HG03196 (cell line): Measurements from ENCODE around the gene MYOM3.

Experiments used
- ATAC-seq: cut with Tn5 transposase; IDR thresholded peaks from one replicate; pipeline ENCODE4 v1.9.1; 2021; ENCODE audit not compliant: unreplicated experiment

Gene MYOM3

GRCh38 chr1:24111996-24112779 is at the start of gene MYOM3:
TSS of gene MYOM3 (minus strand) at chr1:24112135. CDS start at chr1:24108636, 3,499 bp downstream.
- ATAC-seq = no peak

- no peak for ATAC-seq
Observed at GRCh38 chr1:24161270-24161669, 49.3 kb upstream of the MYOM3 start.

- no peak for ATAC-seq
Observed at GRCh38 chr1:24159366-24159765, 47.4 kb upstream of the MYOM3 start.

- ATAC-seq = no peak
Observed at GRCh38 chr1:24157918-24158481, 46.1 kb upstream of the MYOM3 start.

DNA sequence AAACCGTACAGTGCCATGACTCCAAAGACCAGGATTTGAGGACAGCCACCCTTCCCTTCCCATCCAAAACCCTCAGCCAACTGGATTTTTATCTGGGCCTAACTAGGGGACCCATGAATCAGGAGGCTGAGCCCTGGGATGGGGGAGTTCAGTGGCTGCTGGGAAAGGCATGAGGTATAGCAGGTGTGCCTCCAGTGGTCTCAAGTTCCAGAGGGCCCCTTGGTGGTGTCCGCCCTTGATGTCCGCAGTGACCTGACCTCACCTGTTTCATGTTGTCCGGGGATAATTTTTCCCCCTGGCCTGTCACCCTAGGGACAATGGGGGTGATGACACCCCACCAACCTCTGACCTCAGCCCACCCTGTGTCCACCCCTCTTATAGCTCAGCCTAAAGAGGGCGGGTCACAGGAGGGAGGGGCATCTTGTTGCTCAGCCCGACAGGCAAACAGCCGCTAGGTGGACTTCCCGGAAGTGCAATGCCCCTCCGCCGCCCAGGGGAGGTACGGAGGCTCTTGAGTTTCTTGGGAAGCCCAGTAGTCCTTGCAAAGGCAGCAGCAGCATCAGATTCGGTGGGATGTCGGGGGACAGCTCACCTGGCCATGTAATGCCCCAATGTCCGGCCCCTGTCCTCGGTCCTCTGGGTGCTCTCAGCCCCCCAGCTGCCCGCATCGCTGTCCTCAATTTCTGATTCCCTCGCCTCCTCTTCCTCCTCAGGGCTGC is 44.8 kb upstream of the MYOM3 start:
- ATAC-seq = no peak

DNA sequence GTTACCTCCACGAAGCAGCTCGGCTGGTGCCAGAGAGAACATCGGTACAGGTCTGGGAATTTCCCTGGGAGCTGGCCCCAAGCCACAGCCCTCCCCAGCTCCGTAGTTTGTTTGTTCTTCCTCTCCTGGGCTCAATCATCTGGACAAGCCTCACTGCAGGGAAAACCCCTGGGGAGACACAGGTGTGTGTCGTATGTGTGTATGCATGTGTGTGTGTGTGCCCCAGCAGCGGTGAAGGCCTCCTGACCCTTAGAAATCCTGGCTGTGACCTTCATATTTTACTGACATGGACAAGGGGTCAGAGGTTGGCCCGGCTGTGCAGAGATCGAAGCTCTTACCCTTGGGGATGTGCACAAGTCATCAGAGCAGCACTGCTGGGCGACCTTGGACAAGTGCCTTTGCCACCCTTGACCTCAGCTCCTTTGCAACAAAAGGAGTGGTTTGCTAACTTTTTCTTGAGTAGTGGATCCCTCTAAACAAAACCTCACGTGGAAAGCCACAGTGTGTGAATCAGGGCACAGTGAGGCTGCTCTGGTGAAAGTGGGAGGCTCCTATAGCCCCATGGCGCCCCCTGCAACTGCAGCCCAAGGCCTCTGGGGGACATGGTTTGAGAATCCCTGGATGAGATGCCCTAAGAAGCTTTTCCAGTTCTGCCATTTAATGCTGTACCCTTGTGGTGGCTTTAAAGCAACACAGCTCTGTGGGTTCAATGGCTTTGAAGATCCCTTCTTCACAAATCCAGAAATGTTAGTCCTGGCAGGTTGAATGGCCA is 43.3 kb upstream of the MYOM3 start:
- ATAC-seq = no peak

DNA sequence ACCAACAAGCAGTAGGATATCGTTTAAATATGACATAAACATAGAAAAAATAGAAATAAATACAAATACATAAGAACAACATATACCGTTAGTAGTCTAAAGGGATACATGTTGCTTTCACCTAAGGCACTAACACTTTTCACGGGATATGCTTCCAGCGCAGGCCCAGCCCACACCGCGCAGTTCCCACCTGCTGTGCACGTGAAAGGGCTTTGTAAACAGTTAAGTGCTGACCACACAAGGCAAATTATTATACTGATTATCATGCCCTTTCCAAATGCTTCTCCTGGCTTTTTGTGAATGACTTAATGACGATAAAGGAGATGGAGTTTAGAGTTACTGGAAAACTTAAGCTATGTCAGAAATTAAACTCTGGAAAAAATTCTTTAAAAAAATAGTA is 42.3 kb upstream of the MYOM3 start:
- ATAC-seq = no peak

GRCh38 chr1:24152631-24153494 is 40.9 kb upstream of the MYOM3 start:
- no peak for ATAC-seq

GRCh38 chr1:24151175-24151533 is 39.2 kb upstream of the MYOM3 start:
- no peak for ATAC-seq

DNA sequence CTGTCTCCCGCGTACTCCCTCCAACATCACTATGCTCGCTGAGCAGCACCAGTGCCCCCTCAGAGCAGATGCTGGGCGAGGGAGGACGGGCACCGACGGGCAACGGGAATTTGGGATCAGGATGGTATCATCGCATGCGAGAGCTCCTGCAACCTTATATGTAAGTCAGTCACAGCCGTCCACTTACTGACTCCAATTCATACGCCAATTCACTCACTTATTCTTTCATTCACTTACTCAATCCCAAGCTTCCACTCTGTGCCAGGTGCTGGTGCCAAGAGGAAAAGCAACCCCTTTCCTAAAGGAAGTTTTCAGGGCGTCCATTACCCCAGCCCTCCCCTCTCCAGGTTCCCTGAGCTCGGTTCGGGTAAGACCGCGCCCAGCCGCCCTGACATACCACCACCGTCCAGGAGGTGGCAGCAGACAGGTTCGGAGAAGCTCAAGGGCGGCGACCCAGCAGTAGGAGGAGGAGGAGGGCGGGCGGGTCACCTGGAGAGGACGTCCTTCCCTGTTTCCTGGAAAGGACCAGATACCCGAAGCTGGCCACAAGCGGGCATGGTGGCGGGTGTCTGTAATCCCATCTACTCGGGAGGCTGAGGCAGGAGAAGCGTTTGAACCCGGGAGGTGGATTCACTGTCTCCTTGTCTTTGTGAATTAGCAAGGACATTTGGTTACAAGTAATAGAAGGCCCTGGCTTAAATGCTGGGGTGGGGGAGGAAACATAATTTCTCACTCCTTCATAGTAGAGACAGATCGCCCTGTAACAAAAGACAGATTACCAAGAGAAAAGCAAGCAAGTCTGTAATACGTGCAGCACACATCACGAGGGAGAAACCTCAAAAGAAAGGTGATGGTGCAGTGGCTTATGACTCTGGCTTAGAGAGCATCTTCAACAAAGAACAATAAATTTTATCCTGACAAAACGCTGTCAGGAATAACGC is 38.6 kb upstream of the MYOM3 start:
- peak; percentile 75 for ATAC-seq

- ATAC-seq = no peak
Observed at GRCh38 chr1:24149866-24150233, 37.9 kb upstream of the MYOM3 start.

DNA sequence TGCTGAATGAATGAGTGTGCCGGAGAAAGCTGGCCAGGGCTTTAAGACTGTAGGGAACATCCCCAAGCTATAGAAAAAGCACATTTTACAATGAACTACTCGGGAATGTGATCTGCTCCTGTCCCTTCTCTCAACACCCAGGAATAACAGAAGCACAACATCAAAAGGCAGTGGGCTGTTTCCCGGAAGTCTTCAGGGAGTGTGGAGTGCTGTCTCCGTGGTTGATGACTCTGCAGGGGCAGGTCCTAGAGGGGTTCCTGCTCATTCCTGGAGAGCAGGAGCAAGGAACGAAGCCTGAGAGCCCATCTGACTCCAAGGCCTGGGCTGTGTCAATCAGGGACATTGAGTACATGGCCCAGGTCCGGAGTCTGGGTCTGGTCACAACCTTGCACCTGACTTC is 35.9 kb upstream of the MYOM3 start:
- no peak for ATAC-seq

GRCh38 chr1:24147194-24147593 is 35.3 kb upstream of the MYOM3 start:
- no peak for ATAC-seq

- ATAC-seq = no peak
Observed at GRCh38 chr1:24142546-24143534, 30.9 kb upstream of the MYOM3 start, which contains the start of gene IL22RA1. TSS of gene IL22RA1 (minus strand) at chr1:24143140. CDS start at chr1:24143082, 58 bp downstream.

DNA sequence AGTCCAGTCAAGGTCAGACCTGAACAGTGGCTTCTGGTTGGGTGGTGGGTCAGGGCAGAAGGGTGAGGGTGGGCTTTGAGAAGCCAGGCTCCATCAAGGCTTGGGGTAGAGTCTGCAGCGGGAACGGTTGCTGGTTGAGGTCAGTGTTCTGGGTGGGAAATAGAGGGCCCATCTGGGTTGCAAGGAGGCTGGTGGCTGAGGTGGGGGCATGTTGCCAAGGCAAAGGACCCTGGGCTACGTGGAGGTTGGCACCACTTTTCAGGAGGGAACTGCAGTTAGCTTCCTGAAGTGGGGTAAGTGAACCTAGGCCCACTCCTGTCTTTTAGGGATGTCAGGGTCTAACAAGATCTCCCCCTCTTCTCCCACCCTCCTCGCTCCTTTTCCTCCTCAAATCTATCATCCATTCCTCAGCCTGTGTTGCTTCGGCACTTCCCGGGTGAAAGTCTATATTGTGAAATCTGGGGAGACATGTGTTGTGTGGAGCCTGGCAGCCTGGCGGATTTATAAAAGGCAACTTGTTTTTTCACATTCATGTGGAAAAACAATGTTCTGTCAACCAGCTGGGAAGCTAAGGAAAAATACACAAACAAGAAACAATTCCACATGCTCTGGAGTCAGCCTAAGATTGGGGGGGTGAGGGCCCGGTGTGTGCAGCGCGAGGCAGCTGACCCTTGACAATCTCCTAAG is 29.5 kb upstream of the MYOM3 start:
- ATAC-seq = no peak

DNA sequence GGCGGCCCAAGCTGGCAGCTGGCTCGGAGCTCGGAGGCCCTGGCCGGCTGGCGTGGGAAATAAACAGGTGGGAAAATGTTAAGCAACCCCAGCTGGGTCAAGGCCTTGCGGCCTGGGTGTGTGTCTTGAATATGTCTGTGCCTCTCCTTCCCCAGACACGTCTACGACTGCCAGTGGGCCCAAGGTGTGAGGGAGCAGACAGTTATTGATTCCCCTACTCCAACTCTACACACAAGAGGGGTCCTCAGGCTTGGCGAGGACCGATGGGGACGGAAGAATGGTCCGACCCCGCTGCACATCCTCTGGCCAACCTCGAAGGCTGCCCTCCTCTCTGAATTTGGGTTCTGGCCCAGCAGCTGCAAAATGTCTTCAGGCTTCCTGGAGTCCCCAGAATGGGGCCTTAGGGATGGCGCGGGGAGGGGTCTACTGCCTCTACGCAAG is 28.8 kb upstream of the MYOM3 start:
- ATAC-seq = no peak

DNA sequence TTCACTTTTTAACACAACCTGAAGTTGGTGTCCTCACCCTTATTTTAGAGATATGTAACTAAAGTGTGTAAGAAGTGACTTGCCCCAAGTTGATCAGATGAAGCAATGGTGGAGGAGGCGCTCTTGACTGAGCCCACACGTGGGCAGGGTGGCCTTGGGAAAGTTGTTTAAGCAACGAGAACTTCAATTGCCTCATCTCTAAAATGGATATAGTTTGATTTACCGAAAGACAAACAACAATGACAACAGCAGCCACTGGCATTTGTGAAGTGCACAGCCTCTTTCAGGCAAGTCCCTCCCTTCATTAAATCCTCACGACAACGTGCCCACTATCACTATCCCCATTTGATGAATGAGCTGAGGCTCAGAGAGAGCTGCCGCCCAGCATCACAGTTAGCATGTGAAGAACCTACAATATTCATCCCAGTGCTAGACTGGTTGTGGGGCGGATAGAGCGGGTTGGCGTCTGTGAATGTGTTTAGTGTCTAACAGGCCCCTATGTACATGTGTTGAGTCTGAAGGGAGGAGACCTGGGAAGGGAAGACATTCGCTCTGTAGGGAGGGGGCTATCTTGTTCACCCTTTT is 28.0 kb upstream of the MYOM3 start:
- ATAC-seq = no peak
